H9 (cell line): Measurements from ENCODE around the gene CLCNKA. TPM values are rescaled to one million over a fixed set of nuclear protein-coding genes. Genes with fewer than 3 reads are reported as not detected.
"Not testable (repeated sequence)": the region's sequence is repeated elsewhere in the genome, so short reads cannot be mapped to it uniquely, and the experiment has no call there.

Experiments used
- DNase-seq: peaks from one replicate; pipeline ENCODE4 v3.0.0-alpha.2; 2017
- H2AFZ ChIP-seq: one replicate; pipeline ENCODE4 v1.6.1; 2013; ENCODE audit warnings: mild to moderate bottlenecking, low read length, control low read depth, moderate library complexity
- H2AK5ac ChIP-seq: 2 replicates; pipeline ENCODE4 v1.6.1; 2013; ENCODE audit warnings: low read length, control low read depth, mixed read lengths; ENCODE audit not compliant: insufficient read length
- H2BK120ac ChIP-seq: one replicate; pipeline ENCODE4 v1.6.1; 2013; ENCODE audit warnings: low read depth, mild to moderate bottlenecking, low read length, control low read depth, inconsistent platforms; ENCODE audit not compliant: poor library complexity, severe bottlenecking
- H2BK12ac ChIP-seq: 2 replicates; pipeline ENCODE4 v1.6.1; 2013; ENCODE audit warnings: low read length, control low read depth, mixed read lengths, low read depth; ENCODE audit not compliant: insufficient read length
- H2BK15ac ChIP-seq: 2 replicates; pipeline ENCODE4 v1.6.1; 2013; ENCODE audit warnings: low read depth, low read length, control low read depth
- H2BK20ac ChIP-seq: one replicate; pipeline ENCODE4 v1.6.1; 2013; ENCODE audit warnings: low read depth, mild to moderate bottlenecking, low read length, control low read depth, inconsistent platforms; ENCODE audit not compliant: poor library complexity, severe bottlenecking
- H2BK5ac ChIP-seq: 2 replicates; pipeline ENCODE4 v1.6.1; 2013; ENCODE audit warnings: low read length, control low read depth, mixed read lengths; ENCODE audit not compliant: insufficient read length
- H3K14ac ChIP-seq: 2 replicates; pipeline ENCODE4 v1.6.1; 2013; ENCODE audit warnings: low read length, control low read depth; ENCODE audit not compliant: insufficient read depth
- H3K18ac ChIP-seq: 2 replicates; pipeline ENCODE4 v1.6.1; 2013; ENCODE audit warnings: low read depth, mild to moderate bottlenecking, mixed read lengths, low read length, control low read depth; ENCODE audit not compliant: insufficient read length
- H3K23ac ChIP-seq: 2 replicates; pipeline ENCODE4 v1.6.1; 2013; ENCODE audit warnings: low read length, control low read depth, mixed read lengths, low read depth; ENCODE audit not compliant: insufficient read length
- H3K23me2 ChIP-seq: 2 replicates; pipeline ENCODE4 v1.6.1; 2013; ENCODE audit warnings: low read depth, mild to moderate bottlenecking, mixed read lengths, low read length, control low read depth; ENCODE audit not compliant: insufficient read length, poor library complexity, severe bottlenecking
- H3K27ac ChIP-seq: 2 replicates; pipeline ENCODE4 v1.5.1; 2013; ENCODE audit warnings: low read length, control low read depth, mixed read lengths, low read depth; ENCODE audit not compliant: insufficient read length
- H3K27me3 ChIP-seq: 2 replicates; pipeline ENCODE4 v1.6.1; 2013; ENCODE audit warnings: low read length, control low read depth, inconsistent platforms; ENCODE audit not compliant: insufficient read depth
- H3K4ac ChIP-seq: 2 replicates; pipeline ENCODE4 v1.6.1; 2013; ENCODE audit warnings: low read depth, mild to moderate bottlenecking, control low read depth, inconsistent platforms, low read length, moderate library complexity
- H3K4me1 ChIP-seq: 2 replicates; pipeline ENCODE4 v1.6.1; 2013; ENCODE audit warnings: low read length, control low read depth, inconsistent platforms; ENCODE audit not compliant: insufficient read depth
- H3K4me2 ChIP-seq: 2 replicates; pipeline ENCODE4 v1.6.1; 2013; ENCODE audit warnings: low read length, control low read depth, mixed read lengths; ENCODE audit not compliant: insufficient read length, insufficient read depth
- H3K56ac ChIP-seq: 2 replicates; pipeline ENCODE4 v1.6.1; 2013; ENCODE audit warnings: low read depth, mild to moderate bottlenecking, mixed read lengths, low read length, control low read depth; ENCODE audit not compliant: insufficient read length
- H3K79me1 ChIP-seq: 2 replicates; pipeline ENCODE4 v1.6.1; 2013; ENCODE audit warnings: low read depth, mild to moderate bottlenecking, moderate library complexity, low read length, control low read depth, inconsistent platforms; ENCODE audit not compliant: insufficient read depth, poor library complexity, severe bottlenecking
- H3K79me2 ChIP-seq: 2 replicates; pipeline ENCODE4 v1.6.1; 2013; ENCODE audit warnings: low read length, control low read depth, inconsistent platforms; ENCODE audit not compliant: insufficient read depth
- H3K9ac ChIP-seq: 2 replicates; pipeline ENCODE4 v1.6.1; 2013; ENCODE audit warnings: low read length, control low read depth, mixed read lengths; ENCODE audit not compliant: insufficient read length; ENCODE audit errors: extremely low read depth
- H3K9me3 ChIP-seq: one replicate; pipeline ENCODE4 v1.6.1; 2013; ENCODE audit warnings: low read depth, low read length, inconsistent platforms; ENCODE audit not compliant: control insufficient read depth
- H3T11ph ChIP-seq: one replicate; pipeline ENCODE4 v1.6.1; 2013; ENCODE audit warnings: mild to moderate bottlenecking, low read length, control low read depth, inconsistent platforms
- H4K20me1 ChIP-seq: one replicate; pipeline ENCODE4 v1.6.1; 2013; ENCODE audit not compliant: control insufficient read depth, insufficient read length, insufficient read depth
- H4K5ac ChIP-seq: 2 replicates; pipeline ENCODE4 v1.6.1; 2013; ENCODE audit warnings: low read depth, mild to moderate bottlenecking, mixed read lengths, low read length, control low read depth; ENCODE audit not compliant: insufficient read length
- H4K8ac ChIP-seq: replicated peaks from 2 replicates; pipeline ENCODE4 v1.6.1; 2013; ENCODE audit warnings: low read length, control low read depth, mixed read lengths, low read depth; ENCODE audit not compliant: insufficient read length
- H4K91ac ChIP-seq: 2 replicates; pipeline ENCODE4 v1.6.1; 2013; ENCODE audit warnings: low read depth, mild to moderate bottlenecking, moderate library complexity, mixed read lengths, low read length, control low read depth; ENCODE audit not compliant: insufficient read length
- H3K27ac Mint-ChIP-seq, 3 experiments: 2 replicates in 2 of 3; 3 replicates in 1 of 3; pipeline ENCODE4 v1.8.0; 2020 to 2021; ENCODE audit warnings: mixed read lengths in 3 of 3, mild to moderate bottlenecking in 1 of 3, moderate library complexity in 1 of 3
- H3K27me3 Mint-ChIP-seq: 2 replicates; pipeline ENCODE4 v1.8.0; 2021; ENCODE audit warnings: low read depth, mild to moderate bottlenecking, moderate library complexity, mixed read lengths
- H3K36me3 Mint-ChIP-seq, 3 experiments: 2 replicates in 2 of 3; 3 replicates in 1 of 3; pipeline ENCODE4 v1.8.0; 2020 to 2021; ENCODE audit warnings: low read depth in 3 of 3, mixed read lengths in 3 of 3; ENCODE audit not compliant: insufficient read depth in 1 of 3
- H3K4me1 Mint-ChIP-seq, 2 experiments: 2 replicates each; pipeline ENCODE4 v1.8.0; 2020; ENCODE audit warnings: mixed read lengths in 2 of 2
- H3K4me3 Mint-ChIP-seq, 2 experiments: 2 replicates in 1 of 2; 3 replicates in 1 of 2; pipeline ENCODE4 v1.8.0; 2020 to 2021; ENCODE audit warnings: mild to moderate bottlenecking in 2 of 2, mixed read lengths in 2 of 2, moderate library complexity in 1 of 2
- H3K9me3 Mint-ChIP-seq, 2 experiments: 2 replicates in 1 of 2; 3 replicates in 1 of 2; pipeline ENCODE4 v1.8.0; 2020; ENCODE audit warnings: mild to moderate bottlenecking in 2 of 2, mixed read lengths in 2 of 2, moderate library complexity in 1 of 2
- WGBS: extraction: QIAGEN DNeasy Blood & Tissue Kit; methylation state at CpG from one replicate; pipeline ENCODE4 v1.1.7; 2013; ENCODE audit warnings: missing lambda C conversion rate, low lambda C conversion rate, mixed read lengths; ENCODE audit not compliant: insufficient read length; ENCODE audit errors: extremely low coverage; 5-methylcytosine and 5-hydroxymethylcytosine counted together
- total RNA-seq: library from RNA; stranded (reverse); gene quantifications from 2 replicates; pipeline ENCODE4 v1.2.1, GENCODE V29; 2021

CLCNKA gene
- total RNA-seq, 1 experiment from 2014 or later: 0.98 TPM

DNA sequence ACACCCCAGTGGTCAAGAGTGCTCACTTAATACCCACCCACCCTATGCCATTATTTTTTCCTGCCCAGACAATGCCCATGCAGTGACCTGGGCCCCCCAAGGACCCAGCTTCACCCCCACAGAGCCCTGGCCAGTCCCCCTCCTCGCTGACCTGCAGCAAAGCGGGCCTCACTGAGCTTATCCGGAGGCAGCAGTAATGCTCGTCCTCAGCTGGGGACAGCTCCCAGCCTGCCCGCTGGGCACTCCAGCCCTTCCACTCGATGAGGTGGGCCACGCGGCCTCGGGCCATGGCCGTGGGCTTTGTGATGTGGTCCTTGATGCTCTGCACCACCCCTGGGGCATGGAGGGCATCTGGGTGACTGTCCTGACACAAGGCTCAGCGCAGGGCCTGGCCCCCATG is 14.6 kb downstream of the CLCNKA start:
- H3K79me1 ChIP-seq: not testable (repeated sequence)

More for the DNA sequence above, 14.6 kb downstream of the CLCNKA start:
- H3K23ac ChIP-seq, H3K27ac Mint-ChIP-seq, H3K23me2 ChIP-seq, H4K91ac ChIP-seq, H3K36me3 Mint-ChIP-seq, H4K8ac ChIP-seq, H3K4me1 ChIP-seq, H3K4me3 Mint-ChIP-seq, H3K4me2 ChIP-seq, H2BK12ac ChIP-seq, H4K20me1 ChIP-seq, H3K27me3 ChIP-seq, H3K27me3 Mint-ChIP-seq, H3K56ac ChIP-seq, H3T11ph ChIP-seq, H3K9me3 ChIP-seq, H3K9ac ChIP-seq, H2BK120ac ChIP-seq, H3K18ac ChIP-seq, H3K9me3 Mint-ChIP-seq, DNase-seq, H3K4ac ChIP-seq, H3K79me2 ChIP-seq, H2AFZ ChIP-seq, H2BK20ac ChIP-seq, H3K14ac ChIP-seq, H2AK5ac ChIP-seq, H4K5ac ChIP-seq, H2BK5ac ChIP-seq, H3K27ac ChIP-seq, H2BK15ac ChIP-seq: not testable (repeated sequence)
- H3K4me1 Mint-ChIP-seq: peaks cover 5 to 11% of the 10 kb centered on the region in 2 experiments
- WGBS: no CpG with 5 or more reads among the region's 11 CpGs
